GM21576 (cell line): Measurements from ENCODE around the gene SPATA9.
"Not testable (repeated sequence)": the region's sequence is repeated elsewhere in the genome, so short reads cannot be mapped to it uniquely, and the experiment has no call there.

Source experiments
- ATAC-seq: cut with Tn5 transposase; IDR thresholded peaks from one replicate; pipeline ENCODE4 v1.9.1; 2021; ENCODE audit warnings: mild to moderate bottlenecking, moderate library complexity; ENCODE audit not compliant: unreplicated experiment

Gene SPATA9

GRCh38 chr5:95646569-95647431 is 36.0 kb downstream of the SPATA9 start, which contains the start of gene RFESD:
TSS of gene RFESD (plus strand) at chr5:95646777. CDS start at chr5:95652272, 5,495 bp downstream.
- ATAC-seq, result peak; percentile 94

DNA sequence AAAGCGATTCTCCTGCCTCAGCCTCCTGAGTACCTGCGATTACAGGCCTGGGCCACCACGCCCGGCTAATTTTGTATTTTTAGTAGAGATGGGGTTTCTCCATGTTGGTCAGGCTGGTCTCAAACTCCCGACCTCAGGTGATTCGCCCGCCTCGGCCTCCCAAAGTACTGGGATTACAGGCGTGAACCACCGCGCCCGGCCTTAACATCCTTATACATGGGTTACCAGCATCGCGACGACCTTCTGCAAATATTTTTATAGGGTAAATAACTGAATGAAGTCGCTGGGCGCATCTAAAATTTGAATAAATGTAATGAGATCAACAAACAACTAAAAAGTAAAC is 36.6 kb downstream of the SPATA9 start:
- not testable (repeated sequence) for ATAC-seq

DNA sequence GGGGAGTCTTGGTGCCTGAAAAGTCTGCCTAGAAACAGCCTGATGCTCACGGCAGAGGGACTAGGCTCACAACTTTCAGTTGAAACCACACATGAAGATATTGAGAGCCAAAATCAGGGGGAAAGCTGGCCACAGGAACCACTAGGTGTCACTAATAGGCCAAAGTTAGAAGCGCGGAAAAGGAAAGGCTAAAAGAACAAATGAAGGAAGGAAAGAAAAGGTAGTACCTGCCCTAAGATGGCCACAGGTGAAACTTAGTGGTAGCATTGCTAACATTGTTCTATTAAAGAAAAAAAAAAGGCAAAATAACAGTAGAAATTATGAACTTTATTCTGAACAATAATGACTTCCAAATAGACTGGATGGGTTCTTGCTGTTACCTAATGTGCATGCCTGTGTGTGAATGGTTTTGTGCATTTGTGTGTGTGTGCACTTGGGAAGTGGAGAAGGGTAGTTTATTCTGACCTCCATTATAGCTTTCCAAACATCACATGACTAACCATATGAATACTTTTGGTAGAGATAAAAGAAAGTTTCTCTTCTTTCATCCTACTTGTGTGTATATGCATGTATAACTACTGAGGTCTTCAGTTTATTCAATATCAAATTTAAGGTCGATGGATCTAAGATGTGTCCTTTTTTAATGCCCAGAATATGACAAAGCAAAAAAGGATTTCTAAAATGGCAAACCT is 38.3 kb downstream of the SPATA9 start:
- ATAC-seq, result peak; percentile 37

- no peak for ATAC-seq
Observed at GRCh38 chr5:95643152-95643551, 39.6 kb downstream of the SPATA9 start.

DNA sequence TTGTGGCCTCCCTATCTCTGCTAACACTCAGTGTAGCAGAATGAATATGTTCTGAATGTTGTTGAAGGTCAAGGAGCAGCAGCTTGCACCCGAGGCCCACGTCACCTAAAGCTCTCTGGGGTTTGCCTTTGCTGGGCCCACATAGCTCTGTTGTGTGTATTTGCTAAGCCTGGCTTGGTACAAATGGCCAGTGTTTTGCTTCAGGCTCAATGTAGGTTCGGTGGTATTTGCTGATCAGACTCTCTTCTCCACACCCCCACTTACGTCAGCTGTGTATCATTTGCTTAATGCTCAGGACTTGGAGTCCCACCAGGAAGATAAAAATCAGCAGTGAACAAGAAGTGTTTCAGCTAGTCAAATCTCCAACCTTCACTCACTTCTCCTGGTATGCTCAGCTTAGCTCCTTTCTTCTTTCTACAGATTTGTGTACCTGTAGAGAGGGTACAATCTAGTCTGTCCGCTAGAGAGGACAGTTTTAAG is 41.0 kb downstream of the SPATA9 start:
- no peak for ATAC-seq

GRCh38 chr5:95638632-95639031 is 44.2 kb downstream of the SPATA9 start:
- ATAC-seq, result no peak

DNA sequence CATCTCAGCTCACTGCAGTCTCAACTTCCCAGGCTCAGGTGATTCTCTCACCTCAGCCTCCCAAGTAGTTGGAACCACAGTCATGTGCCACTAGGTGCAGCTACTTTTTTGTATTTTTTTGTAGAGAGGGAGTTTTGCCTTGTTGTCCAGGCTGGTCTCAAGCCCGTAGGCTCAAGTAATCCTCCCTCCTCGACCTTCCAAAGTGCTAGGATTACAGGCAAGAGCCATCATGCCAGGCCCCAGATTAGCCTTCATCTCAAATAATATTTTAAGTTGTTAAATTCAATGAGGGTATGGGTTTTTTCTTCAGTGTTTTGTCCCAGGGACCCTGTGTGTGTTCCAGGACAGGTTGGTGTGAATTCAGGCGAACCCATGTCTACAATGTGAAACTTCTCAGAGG is 48.7 kb downstream of the SPATA9 start:
- no peak for ATAC-seq

GRCh38 chr5:95633671-95634070 is 49.1 kb downstream of the SPATA9 start:
- no peak for ATAC-seq

GRCh38 chr5:95632942-95633341 is 49.8 kb downstream of the SPATA9 start:
- not testable (repeated sequence) for ATAC-seq

- ATAC-seq, result peak; percentile 95
Observed at GRCh38 chr5:95631991-95632675, 50.7 kb downstream of the SPATA9 start.

GRCh38 chr5:95631255-95631958 is 51.4 kb downstream of the SPATA9 start:
- no peak for ATAC-seq

GRCh38 chr5:95630394-95630917 is 52.3 kb downstream of the SPATA9 start:
- ATAC-seq, result no peak

DNA sequence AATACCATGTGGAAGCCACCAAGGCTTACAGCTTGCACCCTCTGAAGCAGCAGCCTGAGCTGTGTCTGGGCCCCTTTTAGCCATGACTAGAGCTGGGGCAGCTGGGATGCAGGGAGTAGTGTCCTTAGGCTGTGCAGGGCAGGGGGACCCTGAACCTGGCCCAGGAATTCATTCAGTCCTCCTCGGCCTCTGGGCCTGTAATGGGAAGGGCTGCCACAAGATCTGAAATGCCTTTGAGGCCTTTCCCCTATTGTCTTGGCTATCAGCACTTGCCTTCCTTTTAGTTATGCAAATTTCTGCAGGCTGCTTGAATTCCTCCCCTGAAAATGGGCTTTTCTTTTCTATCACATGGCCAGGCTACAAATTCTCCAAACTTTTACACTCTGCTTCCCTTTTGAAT is 53.9 kb downstream of the SPATA9 start:
- no peak for ATAC-seq

DNA sequence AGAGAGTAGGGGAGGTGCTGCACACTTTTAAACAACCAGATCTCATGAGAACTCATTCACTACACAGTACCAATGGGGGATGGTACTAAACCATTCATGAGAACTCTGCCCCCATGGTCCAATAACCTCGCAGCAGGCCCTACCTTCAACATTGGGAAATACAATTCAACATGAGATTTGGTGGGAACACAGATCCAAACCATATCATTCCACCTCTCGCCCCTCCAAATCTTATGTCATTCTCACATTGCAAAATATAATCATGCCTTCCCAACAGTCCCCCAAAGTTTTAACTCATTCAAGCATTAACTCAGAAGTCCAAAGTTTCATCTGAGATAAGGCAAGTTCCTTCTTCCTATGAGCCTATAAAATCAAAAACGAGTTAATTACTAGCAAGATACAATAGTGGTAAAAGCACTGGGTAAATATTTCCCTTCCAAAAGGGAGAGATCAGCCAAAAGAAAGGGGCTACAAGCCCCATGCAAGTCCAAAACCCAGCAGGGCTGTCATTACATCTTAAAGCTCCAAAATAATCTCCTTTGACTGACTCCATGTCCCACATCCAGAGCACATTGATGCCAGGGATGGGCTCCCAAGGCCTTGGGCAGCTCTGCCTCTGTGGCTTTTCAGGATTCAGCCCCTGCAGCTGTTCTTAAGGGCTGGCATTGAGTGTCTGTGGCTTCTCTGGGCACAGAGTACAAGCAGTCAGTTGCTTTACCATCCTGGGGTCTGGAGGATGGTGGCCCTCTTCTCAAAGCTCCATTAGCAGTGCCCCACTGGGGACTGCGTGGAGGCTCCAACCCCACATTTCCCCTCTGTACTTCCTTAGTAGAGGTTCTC is 54.6 kb downstream of the SPATA9 start:
- no peak for ATAC-seq

DNA sequence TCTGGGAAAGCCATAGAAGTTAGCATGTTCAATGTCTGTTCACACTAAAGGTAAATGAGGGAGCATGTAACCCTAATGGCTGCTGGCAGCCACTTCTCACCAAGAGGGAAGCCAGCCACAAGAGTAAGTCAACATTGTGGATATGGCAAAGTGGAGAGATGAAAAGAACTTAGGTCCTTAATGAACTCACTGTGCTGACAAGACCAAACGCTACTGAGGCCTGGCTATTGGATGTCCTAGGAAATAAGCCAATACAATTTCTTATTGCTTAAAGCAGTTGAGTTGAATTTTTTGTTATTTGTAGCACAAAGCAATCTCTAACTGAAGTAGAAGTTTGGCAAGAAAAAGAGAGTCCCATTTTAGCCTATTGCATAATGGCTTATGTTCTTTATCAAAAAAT is 56.1 kb downstream of the SPATA9 start:
- ATAC-seq, result no peak

DNA sequence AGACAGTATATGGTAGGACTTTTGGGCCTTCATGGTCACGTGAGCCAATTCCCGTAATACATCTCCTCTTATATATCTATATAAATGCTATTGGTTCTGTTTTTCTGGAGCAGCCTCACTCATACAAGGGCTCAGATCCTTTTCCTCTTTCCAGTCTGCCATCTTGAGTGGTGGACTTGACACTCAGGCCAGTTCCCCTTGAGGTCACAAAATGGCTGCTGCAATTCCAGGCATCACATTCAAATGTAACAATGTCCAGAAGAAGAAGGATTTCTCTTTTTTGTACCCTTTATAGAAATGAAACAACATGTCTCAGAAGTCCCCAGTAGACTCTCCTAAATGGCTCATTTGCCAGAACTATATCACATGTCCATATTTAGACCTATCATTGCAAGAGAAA is 58.4 kb downstream of the SPATA9 start:
- ATAC-seq, result no peak

GRCh38 chr5:95623706-95624105 is 59.1 kb downstream of the SPATA9 start:
- no peak for ATAC-seq

DNA sequence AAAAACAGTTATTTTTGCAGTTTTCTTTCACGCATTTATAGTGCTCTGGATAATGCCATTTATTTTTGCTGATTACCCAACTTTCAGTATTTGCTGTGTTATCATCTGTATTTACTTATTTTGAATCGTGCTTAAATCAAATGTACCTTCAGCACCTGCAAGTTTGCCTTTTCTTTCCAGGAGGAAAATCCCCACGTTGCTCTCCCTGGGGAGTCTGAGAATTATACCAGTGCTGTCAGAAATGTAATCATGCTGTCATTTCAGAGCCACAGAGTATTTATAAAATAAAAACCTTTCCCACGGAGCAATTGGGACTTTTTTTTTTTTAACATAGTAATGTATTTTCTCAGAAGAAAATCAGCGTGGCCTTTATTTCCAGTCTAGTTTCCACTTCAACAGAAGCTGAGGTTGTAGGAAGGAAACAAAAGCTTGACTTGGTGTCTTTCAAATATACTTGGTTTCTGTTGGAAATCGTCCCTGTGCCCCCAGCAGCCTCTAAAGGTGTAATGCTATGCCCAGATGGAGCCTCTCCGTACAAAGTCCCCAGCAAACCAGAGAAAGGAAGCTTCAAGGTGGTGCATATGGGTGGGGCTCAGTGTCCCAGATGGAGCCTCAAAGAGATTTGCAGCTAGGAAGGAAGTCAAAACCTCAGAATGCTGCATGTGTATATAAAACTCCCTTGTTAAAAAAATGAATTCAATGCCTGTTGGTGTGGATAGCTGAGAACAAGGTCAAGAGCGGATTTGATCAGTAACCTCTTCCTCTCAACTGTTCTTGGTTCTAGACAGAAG is 60.8 kb downstream of the SPATA9 start:
- ATAC-seq, result no peak
